GM21515 (cell line): Measurements from ENCODE around the gene EIF4E.
"Not testable (repeated sequence)": the region's sequence is repeated elsewhere in the genome, so short reads cannot be mapped to it uniquely, and the experiment has no call there.

ENCODE experiments used
- ATAC-seq: cut with Tn5 transposase; IDR thresholded peaks from one replicate; pipeline ENCODE4 v1.9.1; 2021; ENCODE audit not compliant: unreplicated experiment

EIF4E gene

GRCh38 chr4:98880884-98881283 is 48.0 kb downstream of the EIF4E start:
- not testable (repeated sequence) for ATAC-seq

DNA sequence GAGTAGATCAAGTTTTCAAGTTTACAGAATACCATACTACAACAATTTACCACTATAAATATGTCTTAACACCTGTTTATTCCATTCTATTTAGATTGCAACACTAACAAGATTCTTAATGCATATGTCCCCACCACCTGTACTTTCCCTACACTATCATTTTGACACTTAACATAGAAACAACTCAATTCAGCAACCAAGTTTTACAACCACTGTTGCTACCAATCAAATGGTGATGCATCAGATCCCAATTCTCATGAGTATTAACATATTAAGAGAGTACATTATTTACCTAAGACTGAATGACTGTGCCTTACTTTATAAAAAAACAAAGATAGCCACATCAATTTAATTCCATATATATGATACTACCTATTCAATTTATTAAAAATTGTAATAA is 49.4 kb downstream of the EIF4E start:
- no peak for ATAC-seq

GRCh38 chr4:98873059-98873458 is 55.9 kb downstream of the EIF4E start:
- ATAC-seq: no peak

DNA sequence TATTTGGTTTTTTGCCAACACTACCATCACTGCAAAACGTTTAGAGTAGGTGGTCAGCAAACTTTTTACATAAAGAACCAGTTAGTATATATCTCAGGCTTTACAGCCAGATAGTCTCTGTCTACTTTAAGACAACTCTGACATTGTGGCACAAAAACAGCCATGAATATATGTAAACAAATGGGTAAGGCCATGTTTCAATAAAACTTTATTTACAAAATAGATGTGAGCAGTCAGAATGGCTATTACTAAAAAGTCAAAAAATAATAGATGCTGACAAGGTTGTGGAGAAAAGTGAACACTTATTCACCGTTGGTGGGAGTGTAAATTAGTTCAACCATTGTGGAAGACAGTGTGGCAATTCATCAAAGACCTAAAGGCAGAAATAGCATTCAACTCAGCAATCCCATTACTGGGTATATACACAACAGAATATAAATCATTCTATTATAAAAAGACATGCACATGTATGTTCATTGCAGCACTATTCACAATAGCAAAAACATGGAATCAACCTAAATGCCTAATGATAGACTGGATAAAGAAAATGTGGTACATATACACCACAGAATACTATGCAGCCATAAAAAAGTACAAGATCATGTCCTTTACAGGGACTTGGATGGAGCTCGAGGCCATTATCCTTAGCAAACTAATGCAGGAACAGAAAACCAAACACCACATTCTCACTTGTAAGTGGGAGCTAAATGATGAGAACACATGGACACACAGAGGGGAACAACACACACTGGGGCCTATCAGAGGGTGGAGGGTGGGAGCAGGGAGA is 56.6 kb downstream of the EIF4E start:
- ATAC-seq: not testable (repeated sequence)

GRCh38 chr4:98867648-98868047 is 61.3 kb downstream of the EIF4E start:
- ATAC-seq: no peak

- no peak for ATAC-seq
Observed at GRCh38 chr4:98865059-98865458, 63.9 kb downstream of the EIF4E start.

GRCh38 chr4:98864560-98864959 is 64.4 kb downstream of the EIF4E start:
- ATAC-seq: no peak

DNA sequence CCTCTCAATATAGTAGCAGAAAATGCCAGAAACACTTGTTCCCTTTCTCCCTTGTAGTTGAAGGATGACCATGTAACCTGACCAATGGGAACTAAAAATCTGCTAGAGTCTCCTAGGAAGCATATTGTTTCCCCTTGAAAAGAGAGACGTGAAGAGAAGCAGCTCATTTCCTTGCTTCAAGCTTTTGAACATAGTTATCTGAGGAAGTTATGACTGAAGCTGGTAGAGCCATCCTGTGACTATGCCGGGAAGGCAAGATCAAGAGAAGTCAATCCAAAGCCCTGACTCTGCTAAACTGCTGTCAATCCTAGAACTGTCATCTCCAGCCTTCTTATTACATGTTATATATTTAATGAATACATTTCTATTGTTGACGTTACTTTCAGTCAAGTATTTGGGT is 66.6 kb downstream of the EIF4E start:
- no peak for ATAC-seq

GRCh38 chr4:98861100-98861884 is 67.6 kb downstream of the EIF4E start:
- ATAC-seq: no peak

- no peak for ATAC-seq
Observed at GRCh38 chr4:98851806-98852205, 77.1 kb downstream of the EIF4E start.

GRCh38 chr4:98850937-98851336 is 78.0 kb downstream of the EIF4E start:
- no peak for ATAC-seq

DNA sequence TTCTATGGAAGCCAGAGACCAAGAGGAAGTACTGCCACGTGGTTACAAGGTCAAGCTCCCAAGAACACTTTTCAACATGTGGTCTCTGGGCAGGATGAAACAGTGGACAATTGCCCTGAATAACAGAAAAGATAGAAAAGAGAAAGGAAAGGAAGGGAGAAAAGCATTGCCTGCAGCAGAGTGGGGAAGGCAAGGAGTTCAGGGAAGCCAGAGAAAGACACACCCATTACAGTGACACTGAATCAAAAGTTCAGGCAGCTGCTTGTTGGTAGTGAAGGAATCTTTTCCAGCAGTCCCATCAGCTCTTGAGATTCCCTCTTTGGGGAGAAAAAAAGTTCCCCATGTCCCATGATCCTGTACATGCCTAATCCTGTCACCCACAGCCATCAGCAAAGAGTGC is 80.5 kb downstream of the EIF4E start:
- ATAC-seq: no peak

- ATAC-seq: no peak
Observed at GRCh38 chr4:98845960-98846359, 83.0 kb downstream of the EIF4E start.

- ATAC-seq: not testable (repeated sequence)
Observed at GRCh38 chr4:98842917-98843316, 86.0 kb downstream of the EIF4E start.

GRCh38 chr4:98838977-98839618 is 89.8 kb downstream of the EIF4E start:
- no peak for ATAC-seq

GRCh38 chr4:98838531-98838930 is 90.4 kb downstream of the EIF4E start:
- ATAC-seq: no peak

GRCh38 chr4:98833384-98833783 is 95.5 kb downstream of the EIF4E start:
- ATAC-seq: no peak

- ATAC-seq: not testable (repeated sequence)
Observed at GRCh38 chr4:98831036-98831435, 97.9 kb downstream of the EIF4E start.
